ENCODE data around the gene USP21.

USP21 gene

GRCh38 chr1:161172776-161173376 is 13.6 kb downstream of the USP21 start:
- DNase-seq = no peak

GRCh38 chr1:161173711-161174110 is 14.4 kb downstream of the USP21 start:
- no peak for DNase-seq

GRCh38 chr1:161174911-161175310 is 15.6 kb downstream of the USP21 start:
- DNase-seq = no peak

DNA sequence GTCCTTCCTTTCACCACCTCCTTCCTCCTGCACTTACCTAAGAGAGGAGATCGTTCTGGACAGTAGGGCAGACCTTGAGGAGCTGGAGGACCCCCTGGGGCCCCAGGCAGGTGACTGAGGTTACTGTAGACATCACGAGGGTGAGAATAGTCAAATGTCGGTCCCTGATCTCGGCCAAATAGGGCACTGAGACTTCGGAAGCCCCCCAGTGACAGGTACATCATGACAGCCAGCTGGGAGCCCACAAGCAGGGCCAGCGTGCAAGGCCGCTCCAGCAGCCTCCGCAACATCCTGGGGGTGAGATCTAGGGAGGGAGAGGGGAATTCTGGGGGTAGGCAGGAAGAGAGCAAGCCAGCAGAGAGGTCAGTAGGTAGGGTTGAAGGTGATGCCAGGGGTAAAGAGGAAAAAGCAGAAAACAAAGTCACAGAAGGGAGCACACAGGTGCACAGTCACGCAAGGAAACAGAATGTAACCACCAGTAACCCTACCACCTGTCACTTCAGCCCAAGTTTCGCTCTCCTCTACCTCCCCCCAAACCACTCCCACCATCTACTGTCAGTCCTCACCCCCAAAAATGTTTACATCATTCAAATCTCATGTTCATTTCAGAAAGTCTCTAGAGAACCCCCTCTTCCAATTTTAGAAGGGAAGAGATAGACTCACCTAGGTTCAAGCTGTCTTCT is 16.6 kb downstream of the USP21 start:
- DNase-seq = no peak

DNA sequence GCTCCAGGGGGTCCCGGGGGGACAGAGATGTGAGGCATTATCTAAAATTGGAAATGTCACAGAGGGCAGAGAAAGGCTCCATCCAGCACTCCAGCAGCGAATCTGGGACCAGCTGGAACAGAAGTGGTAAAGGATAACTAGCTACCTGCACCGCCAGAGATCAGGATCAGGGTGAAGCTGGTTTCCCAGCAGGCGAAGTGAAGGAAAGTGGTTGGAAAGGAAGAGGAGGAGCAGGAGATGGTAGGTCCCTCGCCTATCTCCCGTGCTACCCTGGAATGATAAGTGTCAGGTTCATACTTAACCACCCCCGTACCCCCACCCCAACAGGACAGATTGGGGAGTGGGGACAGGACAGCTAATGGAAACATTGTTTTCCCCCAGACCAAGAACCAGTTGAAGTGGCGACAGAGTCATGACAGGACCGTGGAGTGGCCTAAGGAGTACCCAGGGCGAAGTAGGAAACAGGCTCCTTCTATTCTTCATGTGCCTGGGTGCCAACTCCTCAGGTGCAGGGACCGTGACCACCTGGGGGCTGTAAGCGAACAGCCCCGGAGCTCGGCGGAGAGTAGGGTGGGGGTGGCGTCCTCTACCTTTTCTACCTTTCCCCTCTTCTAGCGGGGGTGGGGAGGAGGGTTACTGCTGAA is 17.3 kb downstream of the USP21 start:
- DNase-seq = no peak

- DNase-seq = peak; percentile 65
These were observed 18.0 kb downstream of the USP21 start, which contains the start of gene B4GALT3 for GRCh38 chr1:161177112-161177935. B4GALT3 (minus strand) TSS chr1:161177507; CDS start chr1:161176060, 1,447 bp downstream.

GRCh38 chr1:161177936-161178244 is 18.6 kb downstream of the USP21 start:
- no peak for DNase-seq

DNA sequence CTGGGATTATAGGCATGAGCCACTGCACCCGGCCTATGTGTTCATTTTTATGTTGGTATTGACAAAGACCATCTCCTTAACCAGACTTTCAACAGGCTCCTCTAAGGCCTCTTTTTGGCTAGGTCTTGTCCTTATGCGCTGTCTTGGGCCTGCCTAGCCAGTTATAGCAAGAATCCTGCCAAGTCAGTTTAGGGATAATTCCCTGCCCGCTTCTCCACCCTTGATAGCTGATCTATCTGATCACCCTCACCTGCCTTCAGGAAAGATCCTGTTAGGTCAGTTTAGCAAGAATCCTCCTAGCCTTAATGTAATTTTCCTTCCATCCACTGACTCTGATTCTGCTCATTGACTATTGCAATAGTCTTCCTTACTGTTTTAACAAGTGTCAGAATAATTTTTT is 20.4 kb downstream of the USP21 start:
- DNase-seq = no peak

DNA sequence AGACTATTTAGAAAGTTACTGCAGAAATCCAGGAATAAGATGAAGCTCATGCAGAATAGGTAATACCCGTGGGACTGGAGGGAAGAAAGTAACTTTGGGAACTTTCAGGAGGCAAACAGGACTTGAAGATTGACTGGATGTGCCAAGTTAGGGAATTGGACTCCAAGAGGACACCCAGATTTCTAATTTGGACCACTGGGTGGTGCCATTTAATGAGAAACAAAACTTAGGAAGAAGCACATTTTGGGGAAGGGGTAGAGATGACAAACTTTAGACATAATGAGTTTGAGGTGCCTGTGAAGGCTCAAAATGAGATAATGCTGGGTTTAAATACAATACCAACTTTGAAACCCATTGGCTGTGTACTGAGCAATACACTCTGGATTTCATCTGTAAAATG is 21.3 kb downstream of the USP21 start:
- DNase-seq = no peak

DNA sequence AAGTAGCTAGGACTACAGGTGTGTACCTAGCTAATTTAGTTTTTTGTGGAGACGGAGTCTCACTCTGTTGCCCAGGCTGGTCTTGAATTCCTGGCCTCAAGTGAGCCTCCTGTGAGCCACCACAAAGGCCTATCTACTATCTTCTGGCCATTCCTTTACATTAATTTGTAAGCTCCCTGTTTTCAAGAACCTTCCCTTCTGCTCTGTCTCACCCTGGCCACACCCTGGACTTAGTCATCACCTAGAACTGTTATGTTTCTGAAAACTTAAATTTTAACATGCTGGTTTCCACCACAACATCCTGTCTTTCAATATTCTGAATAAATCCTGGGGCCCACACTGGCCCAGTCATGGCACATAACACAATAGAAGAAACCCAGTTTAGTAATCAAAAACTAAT is 22.9 kb downstream of the USP21 start:
- DNase-seq = peak; percentile 68

GRCh38 chr1:161185282-161185682 is 26.0 kb downstream of the USP21 start:
- DNase-seq = no peak

DNA sequence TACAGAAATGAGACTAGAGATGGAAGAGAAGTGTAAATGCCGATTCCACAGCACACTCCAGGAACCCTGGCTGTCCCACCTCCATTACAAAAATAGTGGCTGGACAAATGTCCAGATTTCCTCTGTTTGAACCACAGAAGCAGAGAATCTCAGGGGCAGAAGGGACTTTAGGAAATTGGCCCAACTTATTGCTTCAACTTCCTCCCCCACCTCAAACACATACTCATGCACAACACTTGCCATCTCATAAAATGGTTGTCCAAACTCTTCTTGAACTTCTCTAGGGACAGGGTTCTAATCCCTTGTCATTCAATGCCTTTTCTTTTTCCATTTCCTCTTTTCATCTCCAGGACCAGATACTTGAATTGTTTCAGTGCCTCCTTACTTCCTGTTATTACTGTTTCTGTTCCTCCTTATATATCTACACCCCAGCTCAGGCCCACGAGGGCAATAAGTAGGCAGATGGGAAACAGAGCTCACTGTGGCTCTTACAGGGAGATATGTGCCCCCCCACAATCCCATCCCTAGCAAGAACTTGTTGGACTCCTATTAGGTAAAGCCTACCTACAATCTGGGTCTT is 26.5 kb downstream of the USP21 start:
- no peak for DNase-seq

DNA sequence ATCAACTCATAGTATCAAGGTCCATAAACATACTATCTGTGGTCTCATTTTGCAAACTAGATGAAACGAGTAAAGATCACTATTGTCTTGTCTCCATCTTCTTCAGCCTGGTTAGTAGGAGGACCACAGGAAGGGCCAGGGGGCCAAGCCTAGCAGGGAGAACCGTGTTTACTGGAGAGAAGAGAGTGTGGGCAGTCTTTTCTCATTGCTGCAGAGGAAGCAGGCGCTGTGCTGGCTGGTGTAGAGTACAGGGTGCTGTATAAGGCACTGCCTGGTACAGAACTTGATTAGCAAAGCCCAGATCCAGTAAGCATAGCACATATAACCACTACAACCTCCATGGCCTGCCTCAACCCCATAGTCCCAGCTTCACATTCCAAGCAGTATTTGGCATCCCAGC is 28.0 kb downstream of the USP21 start:
- no peak for DNase-seq

- no peak for DNase-seq
These were observed 29.1 kb downstream of the USP21 start for GRCh38 chr1:161188381-161188780.

GRCh38 chr1:161189036-161189435 is 29.7 kb downstream of the USP21 start:
- DNase-seq = no peak

DNA sequence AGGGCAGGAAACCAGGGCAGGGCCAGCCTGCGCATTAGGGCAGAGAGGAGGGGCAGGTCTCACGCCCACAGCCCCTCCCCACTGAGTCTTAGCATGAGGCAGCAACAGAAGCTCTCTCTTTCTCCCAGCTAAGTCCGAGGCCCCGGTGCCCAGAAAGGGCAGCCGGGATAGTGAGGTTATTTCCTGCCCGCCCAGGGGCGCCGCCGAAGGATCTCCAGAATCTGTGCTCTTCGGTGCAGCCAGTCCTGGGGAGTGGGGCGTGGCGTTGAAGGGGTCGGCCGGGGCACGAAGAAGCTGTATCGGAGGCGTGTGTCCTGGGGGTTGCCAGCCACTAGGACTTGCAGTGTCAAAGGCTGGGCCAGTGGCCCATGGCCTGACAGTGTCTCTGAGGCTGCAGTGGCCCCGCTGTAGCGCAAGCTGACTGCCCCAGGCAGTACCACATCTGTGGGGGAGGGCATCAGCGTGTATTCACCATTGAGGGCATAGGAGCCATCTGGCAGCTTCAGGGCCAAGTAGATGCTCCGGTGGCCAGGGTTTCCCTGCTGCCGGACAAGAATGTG is 31.7 kb downstream of the USP21 start:
- no peak for DNase-seq

DNA sequence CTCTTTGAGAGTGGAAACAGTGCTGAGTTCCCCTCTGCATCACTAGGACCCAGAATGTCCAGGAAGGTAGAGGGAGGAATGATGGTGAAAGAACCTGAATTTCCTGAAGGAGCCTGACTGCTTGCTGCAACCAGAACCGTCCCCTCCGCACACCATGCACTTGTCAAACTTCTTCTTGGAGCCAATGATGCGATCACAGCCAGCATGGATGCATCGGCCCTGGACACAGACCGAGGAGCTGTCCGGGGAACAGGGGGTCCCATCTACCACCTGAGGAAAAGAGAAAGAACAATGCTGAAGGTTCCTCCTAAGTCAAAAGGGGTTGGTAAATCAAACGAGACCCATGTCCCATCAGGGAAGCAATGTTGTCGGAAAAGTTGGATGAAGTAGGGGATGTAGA is 32.7 kb downstream of the USP21 start:
- DNase-seq = no peak

GRCh38 chr1:161192476-161193465 is 33.5 kb downstream of the USP21 start:
- DNase-seq = peak; percentile 39

- DNase-seq = no peak
These were observed 34.4 kb downstream of the USP21 start for GRCh38 chr1:161193561-161194235.

DNA sequence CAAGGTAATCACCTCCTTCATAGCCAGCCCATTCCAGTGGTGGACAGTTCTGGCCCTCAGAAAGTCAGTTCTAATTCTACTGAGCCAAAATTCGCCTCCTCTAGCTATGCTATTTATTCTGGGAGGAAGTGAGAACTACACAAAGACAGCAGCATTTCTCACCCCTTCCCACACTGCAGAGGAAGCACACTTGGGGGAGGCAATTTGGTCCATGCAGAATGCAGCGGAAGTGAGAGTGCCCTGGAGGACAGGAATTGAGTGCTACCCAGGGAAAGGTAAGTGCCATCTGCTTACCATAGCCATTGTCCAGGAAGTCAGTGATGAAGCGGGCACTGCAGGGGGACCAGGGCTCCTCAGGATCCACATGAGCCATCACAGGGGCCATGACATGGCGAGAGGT is 35.9 kb downstream of the USP21 start:
- DNase-seq = no peak

DNA sequence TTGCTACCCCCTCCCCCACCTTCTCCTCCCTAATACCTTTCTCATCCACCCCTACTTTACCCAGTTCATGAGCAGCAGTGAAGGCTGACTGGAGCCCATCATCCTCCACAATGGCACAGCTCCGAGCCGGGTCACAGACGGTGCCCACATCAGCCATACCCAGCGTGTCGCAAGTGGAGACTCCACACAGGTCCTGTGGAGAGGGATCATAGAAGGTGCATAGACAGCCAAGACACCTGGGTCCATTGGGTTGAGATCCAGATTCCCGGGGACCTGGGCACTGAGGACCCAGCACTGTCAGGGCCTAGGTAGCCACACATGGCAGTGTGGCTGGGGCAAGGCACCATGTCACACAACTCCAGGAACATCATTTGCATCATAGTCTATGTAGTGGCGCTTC is 36.8 kb downstream of the USP21 start:
- DNase-seq = no peak

Data from NCI-H226 (cell line).